Fibroblast of skin of back (primary cell): ENCODE data around the gene INCA1. TPM values are rescaled to one million over a fixed set of nuclear protein-coding genes. Genes with fewer than 3 reads are reported as not detected.
"Not testable (repeated sequence)": the region's sequence is repeated elsewhere in the genome, so short reads cannot be mapped to it uniquely, and the experiment has no call there.

Source experiments
- DNase-seq: peaks from one replicate; pipeline ENCODE4 v3.0.0-alpha.2; 2013
- polyA plus RNA-seq, 2 experiments: library from polyadenylated mRNA; unstranded; fragments of 120-200 nt; gene quantifications; one replicate each; pipeline ENCODE4 v1.2.1, GENCODE V29; 2013; ENCODE audit not compliant: insufficient read length in 2 of 2

The INCA1 gene, protein sequence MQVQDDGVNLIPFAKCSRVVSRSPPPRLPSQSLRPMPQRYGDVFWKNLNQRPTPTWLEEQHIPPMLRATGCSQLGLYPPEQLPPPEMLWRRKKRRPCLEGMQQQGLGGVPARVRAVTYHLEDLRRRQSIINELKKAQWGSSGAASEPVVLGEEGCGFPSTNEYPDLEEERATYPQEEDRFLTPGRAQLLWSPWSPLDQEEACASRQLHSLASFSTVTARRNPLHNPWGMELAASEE
- polyA plus RNA-seq (2013, experiment 1 of 2; ENCODE audit: insufficient read length), result 2.6 TPM
- polyA plus RNA-seq (2013, experiment 2 of 2; ENCODE audit: insufficient read length), result 3.9 TPM

DNA sequence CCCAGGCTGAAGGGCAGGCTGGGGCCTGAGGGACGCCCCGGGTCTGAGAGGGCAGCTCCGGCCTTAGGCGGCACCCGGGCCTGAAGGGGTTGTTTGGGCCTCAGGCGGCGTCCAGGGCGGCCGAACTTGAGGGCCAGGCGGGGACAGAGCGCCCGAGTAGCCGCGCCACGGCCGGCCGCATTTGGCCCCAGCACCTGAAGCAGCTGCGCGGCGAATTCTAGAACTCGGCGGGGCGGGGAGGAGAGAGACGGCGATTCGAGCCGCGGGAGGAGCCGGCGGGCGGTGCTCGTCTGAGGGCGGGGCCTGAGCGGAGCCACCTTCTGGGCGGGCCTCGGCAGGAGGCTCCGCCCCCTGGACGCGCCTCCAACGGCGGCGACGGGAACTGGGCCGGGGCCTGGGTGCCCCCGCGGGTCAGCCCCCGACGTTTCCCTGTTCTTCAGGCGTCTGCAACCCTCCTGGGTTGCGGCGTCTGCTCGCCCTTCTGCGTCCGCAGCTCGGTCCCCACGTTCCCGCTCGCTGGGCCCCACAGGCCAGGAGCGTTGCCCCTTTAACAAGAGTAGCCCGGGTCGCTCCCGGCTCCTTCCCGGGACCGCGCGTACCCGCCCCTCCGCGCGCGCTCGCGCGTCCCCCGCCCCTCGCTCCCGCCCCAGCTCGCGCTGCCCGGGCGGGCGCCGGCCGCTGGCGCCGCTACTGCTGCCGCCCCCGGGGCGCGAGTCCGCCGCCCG, at the start of gene INCA1, which contains the start of gene KIF1C:
INCA1 (minus strand) TSS at position 221 of the 725 bp plus-strand sequence. CDS start 3,085 bp downstream, outside the sequence.
KIF1C (plus strand) TSS at position 649 of the 725 bp plus-strand sequence. CDS start 2,297 bp downstream, outside the sequence.
- peak; percentile 85 for DNase-seq

DNA sequence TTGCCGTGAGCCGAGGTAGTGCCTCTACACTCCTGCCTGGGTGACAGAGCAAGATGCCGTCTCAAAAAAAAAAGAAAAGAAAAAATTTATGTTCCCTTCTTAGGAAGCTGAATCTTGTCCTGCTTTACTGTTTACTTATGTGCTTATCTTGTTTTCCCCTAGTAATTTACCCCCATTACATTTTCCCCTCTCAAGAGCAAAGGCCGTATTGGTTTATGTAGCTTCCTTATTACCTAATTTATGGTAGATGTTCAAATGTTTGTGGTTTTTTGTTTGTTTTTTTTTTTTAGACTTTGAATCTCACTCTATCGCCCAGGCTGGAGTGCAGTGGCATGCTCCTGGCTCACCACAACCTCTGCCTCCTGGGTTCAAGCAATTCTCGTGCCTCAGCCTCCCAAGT, 48.2 kb upstream of the INCA1 start:
- DNase-seq, result no peak

DNA sequence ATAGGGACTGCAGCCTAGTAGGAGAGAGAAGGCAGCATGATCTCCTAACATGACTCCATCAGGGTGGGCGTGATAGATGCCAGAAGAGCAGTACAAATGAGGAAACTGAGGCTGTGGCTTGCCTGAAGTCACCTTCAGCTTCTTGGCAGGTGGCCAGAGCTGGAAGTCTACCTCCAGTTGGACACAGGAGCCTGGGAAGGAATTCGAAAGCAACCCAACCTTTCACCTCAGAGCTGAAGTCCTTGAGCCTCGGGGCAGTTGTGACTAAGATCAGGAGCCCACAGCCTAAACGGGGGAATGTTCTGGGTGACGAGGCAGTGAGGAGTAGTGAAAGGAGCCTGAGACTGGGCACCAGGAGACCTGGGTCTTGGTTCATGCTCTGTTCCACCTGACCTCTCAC, 47.3 kb upstream of the INCA1 start:
- DNase-seq, result no peak

DNA sequence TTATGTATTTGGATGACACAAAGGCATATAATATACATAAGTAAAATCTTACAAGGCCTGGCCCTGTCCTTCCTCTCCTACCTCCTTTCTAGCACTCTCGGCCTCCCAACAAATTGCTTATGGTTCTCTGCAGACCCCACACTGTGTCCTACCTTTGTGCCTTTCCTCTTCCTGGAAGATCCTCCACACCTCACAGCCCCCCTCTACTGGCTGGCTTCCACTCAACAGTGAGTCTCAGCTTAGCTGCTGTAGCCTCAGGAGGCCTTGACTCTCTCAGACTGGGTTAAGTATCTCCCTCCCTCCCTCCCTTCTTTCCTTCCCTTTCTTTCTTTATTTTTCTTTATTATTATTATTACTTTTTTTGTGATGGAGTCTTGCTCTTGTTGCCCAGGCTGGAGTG, 46.2 kb upstream of the INCA1 start:
- no peak for DNase-seq

DNA sequence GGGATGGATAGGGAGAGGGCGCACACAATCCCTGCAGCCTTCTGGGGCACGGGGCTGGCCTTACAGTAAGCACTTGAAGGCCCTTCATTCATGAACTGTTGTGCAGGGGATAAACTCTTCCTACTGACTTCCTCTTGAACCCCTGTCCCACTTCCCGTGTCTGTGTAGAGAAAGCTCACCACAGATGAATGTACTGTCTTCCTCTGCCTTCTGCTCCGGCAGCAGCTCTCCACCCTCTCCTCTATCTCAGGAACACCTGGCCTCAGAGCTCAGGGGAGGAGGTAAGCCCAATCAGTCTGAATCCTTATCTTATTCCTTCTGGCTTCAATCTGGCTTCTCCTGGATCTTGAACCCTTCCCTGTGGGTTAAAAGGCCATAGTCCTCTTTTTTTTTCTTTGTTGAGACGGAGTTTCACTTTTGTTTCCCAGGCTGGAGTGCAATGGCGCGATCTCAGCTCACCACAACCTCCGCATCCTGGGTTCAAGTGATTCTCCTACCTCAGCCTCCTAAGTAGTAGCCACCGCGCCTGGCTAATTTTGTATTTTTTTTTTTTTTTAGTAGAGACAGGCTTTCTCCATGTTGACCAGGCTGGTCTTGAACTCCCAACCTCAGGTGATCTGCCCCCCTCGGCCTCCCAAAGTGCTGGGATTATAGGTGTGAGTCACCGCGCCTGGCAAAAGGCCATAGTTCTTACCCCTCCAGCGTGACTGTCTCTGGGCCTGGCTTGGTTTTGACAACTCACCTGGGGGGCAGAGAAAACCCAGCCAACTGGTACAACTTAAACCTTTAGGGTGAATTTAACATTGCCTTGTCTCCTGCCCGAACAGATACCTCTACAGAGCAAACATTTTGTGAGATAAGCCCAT, 45.1 kb upstream of the INCA1 start:
- DNase-seq, result no peak

DNA sequence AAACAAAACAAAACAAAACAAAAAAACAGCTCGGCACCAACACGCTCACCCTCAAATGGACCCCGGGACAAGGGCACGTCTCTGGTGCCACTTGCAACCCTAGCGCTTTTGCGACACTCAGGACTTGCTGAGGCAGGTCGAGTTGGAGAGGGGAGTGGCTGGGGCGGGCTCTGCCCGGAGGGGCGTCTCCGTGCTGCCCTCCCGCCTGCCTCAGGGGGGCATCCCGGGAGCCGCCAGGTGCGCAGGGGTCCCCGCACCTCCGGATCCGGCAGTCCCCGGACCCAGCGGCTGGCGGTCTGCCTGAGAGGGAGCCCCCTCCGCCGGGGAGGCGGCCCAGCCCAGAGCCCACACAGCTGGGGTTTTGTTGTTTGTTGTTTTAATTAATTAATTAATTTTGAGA, 38.0 kb upstream of the INCA1 start, which contains the start of gene SLC52A1:
SLC52A1 (minus strand) TSS at position 112 of the 400 bp plus-strand sequence. CDS start 820 bp downstream, outside the sequence.
- DNase-seq, result no peak

DNA sequence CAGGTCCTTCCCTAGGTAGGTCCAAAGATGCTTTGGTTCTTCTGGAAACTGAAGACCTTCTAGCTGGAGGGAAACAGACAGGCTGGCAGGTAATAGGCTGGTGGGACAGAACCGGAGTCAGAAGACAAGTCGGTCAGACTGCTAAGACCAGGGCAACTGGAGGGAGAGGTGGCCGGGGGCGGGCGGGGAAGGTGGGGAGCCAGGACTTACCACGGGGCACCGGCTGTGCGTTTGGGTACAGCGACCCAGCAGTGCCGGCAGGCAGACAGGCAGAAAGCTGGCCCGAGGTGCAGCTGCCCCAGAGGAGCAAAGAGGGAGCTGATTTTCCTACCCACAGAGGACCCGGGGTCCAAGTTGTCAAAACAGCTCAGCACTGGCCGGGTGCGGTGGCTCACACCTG, 37.3 kb upstream of the INCA1 start:
- no peak for DNase-seq

DNA sequence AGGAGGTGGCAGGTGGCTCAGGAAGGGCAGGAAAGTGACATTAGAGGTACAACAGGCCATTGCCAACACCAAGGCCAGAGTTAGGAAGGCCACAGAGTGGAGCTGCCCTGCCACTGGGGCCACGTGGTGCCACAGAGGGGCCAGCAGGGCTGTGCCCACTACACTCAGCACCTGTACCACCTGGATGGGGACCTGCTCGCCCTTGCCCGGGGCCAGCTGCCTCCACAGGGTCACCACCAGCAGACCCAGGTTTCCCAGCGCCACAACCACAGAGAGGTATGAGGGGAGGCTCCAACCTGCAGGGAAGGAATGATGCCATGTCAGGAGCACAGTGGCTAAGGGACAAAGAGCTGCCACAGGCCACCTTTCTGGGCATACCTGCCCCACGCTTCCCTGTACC, 36.7 kb upstream of the INCA1 start:
- DNase-seq, result no peak

DNA sequence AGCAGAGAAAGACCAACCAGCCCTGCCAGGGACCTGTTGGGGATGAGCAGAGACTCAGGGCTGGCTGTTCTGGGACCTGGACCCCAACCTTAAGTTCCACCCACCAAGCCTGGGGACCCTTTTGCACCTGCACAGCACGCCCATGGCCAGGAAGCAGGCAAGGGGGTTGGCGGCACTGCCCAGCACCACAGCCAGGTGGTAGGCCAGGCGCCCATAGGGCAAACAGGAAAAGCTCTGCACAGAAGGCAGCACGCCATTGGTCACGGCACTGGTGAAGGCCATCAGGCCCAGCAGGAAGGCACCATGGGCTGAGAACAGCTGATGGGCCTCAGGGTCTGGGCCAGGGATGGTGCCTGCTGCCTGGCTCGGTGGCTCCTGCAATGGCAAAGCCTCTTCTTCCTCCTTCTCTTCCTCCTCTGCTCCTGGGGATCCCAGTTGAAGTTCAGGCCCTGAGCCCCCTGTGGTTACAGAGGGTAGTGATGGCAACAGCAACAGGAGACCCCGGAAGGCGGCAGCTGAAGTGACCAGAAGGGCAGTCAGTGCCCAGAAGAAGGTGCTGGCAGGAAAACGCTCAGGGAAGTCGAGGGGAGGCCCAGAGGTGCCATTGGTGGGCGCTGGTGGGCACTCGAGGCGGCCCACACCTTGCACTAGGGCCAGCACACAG, 36.2 kb upstream of the INCA1 start:
- no peak for DNase-seq

DNA sequence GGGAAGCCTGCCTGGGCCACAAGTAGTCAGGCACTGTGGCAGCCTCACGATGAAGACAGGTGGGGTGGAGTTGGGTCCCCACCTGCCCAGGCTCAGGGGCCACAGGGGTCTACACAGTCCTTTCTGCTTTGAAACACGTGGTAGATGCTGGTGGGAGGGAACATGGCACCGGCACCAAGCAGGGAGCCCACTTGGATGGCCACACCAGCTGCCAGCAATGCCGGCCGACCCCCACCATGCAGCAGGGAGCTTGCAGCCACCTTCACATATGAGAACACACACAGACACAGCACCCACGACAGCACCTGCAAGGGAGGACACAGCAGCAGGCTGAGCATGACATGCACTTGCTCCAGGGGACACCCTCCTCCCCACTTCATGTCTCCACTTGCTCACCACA, 35.5 kb upstream of the INCA1 start:
- DNase-seq, result no peak

DNA sequence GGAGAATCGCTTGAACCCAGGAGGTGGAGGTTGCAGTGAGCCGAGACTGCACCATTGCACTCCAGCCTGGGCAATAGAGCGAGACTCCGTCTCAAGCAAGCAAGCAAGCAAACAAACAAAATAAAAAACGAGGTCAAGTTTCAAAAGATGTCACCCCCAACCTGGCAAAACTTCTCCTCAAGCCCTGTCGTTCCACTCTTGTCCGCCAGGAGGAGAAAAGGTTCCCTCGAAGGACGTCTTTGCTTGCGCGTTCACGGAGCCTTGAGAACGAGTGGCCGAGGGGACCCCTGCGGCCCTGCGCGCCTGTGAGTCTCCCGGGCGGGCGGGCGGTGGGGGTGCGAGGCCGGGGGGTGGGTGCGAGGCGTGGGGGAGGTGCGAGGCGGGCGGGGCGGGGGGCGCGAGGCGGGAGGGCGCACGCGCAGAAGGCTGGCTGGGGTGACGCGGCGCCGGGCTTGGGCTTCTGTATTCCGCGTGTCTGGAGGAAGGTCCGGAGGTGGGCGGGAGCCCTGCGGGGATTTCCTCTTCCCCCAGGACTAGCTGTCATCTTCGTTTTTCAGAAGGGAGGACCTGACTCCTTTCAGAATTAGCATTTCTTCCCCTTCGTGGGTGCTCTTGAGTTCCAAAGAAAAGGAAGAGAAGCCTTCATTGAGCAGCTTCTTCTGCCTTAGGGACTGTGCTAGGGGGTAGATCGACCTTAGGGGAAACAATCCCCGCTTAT, 34.2 kb upstream of the INCA1 start:
- DNase-seq, result peak; percentile 81

DNA sequence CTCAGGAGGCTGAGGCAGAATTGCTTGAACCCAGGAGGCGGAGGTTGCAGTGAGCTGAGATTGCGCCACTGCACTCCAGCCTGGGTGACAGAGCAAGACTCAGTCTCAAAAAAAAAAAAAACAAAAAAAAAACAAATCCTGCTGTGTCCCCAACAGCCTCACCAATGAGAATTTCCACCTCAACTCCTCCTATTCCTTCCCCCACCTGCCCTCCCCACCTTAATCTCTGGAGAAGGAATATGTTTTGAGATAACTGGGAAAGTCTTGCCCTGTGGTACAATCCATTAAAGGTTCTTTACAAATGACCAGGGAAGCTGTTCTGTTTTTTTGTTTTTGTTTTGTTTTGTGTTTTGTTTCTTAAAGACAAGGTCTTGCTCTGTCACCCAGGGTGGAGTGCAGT, 32.8 kb upstream of the INCA1 start:
- DNase-seq, result not testable (repeated sequence)

DNA sequence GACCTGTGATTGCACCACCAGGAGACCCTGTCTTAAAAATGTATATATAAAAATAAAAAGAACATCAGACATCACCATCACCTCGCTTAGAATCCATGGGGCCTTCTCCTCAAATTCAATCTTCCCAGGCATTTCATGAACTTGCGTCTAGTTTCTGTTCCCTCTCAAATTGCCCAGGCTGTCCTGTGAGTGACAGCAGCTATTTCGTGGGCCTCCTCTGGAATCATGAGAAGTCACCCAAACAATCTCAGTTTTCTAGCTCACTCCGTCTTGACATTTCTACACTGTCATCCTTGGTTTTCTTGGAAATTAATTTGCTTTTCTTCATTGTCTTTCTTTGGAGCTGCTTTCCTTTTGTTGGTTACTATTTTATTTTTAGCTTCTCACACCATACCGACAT, 30.6 kb upstream of the INCA1 start:
- no peak for DNase-seq

DNA sequence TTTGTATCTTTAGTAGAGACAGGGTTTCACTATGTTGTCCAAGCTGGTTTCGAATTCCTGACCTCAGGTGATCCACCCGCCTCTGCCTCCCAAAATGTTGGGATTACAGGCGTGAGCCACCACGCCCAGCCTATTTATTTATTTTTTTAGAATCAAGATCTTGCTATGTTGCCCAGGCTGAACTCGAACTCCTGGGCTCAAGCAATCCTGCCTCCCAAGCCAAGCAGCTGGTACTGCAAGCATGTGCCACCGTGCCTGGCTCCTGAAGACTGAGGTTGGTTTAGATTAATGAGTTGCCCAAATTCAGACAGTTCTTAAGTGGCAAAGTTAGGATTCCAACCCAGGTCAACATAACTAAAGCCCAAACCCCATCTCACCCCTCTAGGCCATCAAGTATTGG, 30.0 kb upstream of the INCA1 start:
- no peak for DNase-seq

DNA sequence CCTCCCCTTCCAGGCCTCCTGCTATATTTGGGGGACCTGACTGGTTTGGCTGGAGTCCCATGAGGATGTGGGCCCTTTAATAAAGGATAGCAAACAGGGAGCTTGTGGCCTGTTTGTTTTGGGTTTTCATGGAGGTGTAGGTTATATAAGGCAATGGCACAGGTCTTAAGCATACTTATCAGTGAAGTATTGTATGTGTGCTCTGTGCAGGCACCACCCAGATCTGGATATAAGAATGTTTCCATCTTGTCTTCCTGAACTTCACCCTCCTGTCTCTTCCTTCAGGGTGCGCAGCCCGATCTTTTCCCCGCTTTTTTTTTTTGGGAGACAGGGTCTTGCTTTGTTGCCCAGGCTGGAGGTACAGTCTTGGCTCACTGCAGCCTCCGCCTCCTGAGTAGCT, 27.3 kb upstream of the INCA1 start:
- DNase-seq, result no peak

DNA sequence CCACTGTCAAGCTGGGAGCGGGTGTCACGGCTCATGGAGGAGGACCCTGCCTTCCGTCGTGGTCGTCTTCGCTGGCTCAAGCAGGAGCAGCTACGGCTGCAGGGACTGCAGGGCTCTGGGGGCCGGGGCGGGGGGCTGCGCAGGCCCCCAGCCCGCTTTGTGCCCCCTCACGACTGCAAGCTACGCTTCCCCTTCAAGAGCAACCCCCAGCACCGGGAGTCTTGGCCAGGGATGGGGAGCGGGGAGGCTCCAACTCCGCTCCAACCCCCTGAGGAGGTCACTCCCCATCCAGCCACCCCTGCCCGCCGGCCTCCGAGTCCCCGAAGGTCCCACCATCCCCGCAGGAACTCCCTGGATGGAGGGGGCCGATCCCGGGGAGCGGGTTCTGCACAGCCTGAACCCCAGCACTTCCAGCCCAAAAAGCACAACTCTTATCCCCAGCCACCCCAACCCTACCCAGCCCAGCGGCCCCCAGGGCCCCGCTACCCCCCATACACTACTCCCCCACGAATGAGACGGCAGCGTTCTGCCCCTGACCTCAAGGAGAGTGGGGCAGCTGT, 26.3 kb upstream of the INCA1 start:
- no peak for DNase-seq

DNA sequence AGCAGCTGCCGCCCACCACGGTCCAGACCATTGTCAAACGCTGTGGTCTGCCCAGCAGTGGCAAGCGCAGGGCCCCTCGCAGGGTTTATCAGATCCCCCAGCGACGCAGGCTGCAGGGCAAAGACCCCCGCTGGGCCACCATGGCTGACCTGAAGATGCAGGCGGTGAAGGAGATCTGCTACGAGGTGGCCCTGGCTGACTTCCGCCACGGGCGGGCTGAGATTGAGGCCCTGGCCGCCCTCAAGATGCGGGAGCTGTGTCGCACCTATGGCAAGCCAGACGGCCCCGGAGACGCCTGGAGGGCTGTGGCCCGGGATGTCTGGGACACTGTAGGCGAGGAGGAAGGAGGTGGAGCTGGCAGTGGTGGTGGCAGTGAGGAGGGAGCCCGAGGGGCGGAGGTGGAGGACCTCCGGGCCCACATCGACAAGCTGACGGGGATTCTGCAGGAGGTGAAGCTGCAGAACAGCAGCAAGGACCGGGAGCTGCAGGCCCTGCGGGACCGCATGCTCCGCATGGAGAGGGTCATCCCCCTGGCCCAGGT, 24.9 kb upstream of the INCA1 start:
- no peak for DNase-seq

DNA sequence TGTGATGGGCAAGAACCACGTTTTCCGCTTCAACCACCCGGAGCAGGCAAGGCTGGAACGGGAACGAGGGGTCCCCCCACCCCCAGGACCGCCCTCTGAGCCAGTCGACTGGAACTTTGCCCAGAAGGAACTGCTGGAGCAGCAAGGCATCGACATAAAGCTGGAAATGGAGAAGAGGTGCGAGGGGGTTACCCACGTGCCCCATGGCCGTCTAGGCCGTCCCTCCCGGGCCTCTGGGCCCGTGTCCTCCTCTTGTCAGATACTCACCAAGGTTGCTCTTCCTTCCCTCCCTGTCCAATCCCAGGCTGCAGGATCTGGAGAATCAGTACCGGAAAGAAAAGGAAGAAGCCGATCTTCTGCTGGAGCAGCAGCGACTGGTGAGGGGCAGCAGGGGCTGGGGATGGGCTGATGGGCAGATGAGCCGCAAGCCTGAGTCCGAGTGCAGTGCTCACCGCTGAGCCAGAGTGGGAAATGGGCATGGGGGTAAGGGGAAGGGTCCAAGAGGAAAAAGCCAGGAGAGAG, 23.2 kb upstream of the INCA1 start:
- no peak for DNase-seq

DNA sequence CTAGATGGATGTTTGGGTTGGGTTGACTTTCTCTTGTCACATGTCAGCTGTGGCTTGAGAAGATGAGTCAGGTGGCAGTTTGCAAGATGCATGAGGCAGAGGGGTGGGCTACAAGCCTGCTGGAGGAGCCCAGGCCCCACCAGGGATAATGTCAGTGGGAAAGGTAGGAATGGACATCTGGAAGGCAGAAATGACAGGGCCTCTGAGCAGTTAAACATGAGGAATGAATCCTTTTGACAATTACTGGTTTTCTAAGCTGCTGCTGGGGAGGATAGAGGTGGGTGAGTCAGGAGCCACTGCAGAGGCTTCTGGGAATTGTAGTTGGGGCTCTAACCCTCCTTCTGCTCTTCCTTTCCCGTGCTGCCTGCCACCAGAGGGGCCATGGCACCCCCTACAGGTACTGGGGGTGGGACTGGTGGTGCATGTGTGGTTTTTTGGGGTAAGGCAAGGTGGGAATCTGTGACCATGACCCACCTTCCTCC, 22.2 kb upstream of the INCA1 start:
- DNase-seq, result peak; percentile 13

DNA sequence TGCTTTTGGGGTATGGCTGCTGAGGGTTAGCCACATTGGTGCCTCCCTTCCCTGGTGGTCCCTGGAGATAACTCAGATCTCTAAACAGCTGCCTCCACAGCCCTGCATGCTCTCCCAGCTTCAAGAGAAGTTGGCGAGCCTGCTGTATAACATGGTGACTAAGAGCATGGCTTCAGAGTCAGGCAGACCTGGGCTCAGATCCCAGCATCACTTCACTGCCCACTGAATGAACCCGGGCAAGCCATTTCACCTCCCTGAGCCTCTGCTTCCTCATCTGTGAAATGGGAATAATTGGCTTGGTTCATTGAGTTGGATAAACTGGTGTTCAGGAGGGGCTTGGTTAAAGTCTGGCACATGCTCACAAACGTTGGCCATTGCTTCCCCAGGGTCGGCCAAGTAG, 17.0 kb upstream of the INCA1 start:
- no peak for DNase-seq

DNA sequence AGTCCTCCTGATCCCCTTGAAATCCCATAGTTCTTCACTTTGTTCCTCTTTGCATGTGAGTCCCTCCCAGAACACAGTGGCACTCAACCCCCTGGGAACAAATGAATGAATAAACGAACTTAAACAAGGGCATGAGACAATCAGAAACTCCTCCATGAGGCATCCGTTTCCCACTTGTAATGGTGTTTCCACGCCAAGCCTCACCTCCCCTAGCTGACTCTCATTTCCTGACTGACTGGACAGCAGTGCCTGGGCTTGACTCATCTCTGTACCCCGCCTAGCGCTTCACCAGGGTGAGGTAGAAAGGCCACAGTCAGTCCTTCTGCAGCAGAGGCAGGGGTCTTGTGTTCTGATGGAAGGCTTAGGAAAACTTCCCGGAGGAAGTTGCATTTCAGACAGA, 14.6 kb upstream of the INCA1 start:
- DNase-seq, result peak; percentile 42
